Measurements from ENCODE around the gene SPRED2.

GRCh38 chr2:65416321-65416720 lies 16.1 kb downstream of the SPRED2 start:
- TF ChIP-seq YY1 (IDR thresholded peaks at IDR 0.05; ENCODE audit: insufficient read depth, insufficient read length) (no peak), ZNF274 (IDR thresholded peaks at IDR 0.05; ENCODE audit: low read depth, low read length) (no peak)
